ENCODE measurements around the gene SRP68.

The SRP68 gene

DNA sequence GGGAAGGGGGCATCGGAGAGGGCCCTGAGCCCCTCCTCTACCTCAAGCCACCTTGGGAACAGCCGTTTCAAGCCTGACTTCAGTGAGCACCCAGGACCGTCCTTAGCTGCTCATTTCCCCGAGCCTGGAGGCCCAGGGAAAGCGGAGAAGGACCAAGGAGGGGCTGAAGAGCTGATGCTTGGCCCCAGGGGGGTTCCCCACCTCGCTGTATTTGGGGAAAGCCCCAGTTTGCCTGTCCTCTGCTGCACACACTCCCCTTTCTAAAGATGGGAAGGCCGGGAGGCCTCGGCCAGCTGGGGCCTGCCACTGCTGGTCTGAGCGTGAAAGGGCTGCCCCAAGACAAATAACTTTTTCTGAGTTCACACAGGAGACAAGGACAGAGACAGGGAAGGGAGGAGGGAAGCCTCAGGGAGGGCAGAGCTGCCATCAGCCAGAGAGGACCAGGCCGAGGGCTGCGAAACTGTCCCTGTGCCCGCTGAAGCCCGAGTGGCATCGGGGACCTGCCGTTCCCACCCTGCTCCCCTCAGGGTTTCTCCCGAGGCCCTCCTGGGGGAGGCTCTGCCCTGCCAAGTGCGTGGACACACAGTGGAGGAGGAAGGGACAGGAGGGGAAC lies 18.3 kb upstream of the SRP68 start:
- FAIRE-seq = no peak
- DNase-seq (ENCODE audit: insufficient read length, low spot score) = no peak

GRCh38 chr17:76089680-76090516 lies 17.6 kb upstream of the SRP68 start:
- FAIRE-seq = no peak
- no peak for DNase-seq (ENCODE audit: insufficient read length, low spot score)

DNA sequence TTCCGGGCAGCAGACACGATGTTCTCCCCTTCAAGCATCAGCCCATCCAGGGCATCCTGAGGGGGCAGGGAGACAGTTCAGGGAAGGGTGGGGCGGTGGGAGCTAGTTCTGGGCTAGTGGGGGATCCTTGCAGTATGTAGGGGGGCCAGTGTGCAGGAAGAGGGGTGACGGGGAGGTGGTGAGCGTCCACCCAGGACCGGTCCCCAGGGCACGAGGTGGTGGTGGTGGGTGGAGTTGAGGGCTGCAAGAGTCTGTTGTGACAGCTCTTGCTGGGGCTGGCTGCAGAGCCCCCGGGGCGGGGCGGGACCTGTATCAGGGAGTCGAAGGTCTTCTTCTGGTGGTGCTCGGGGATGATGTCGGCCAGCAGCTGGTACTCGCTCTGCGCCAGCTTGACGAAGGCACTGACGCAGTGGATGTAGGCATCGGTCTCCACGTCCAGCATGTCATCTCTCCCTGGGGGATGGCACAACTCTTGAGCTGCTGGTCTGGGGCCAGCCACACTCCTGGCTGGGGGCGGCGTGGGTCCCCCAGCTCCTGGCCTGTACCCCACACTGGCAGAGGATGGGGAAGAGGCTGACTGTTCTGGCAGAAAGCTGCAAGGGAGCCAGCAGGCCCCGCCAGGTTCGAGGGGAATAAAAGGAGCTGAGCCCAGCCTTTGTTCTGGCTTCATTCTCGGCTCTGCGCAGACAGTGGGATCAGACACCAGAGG lies 16.7 kb upstream of the SRP68 start:
- FAIRE-seq = no peak

GRCh38 chr17:76088041-76088867 lies 15.9 kb upstream of the SRP68 start:
- DNase-seq (ENCODE audit: insufficient read length, low spot score) = no peak
- no peak for FAIRE-seq

More for the DNA sequence above, 16.7 kb upstream of the SRP68 start:
- DNase-seq (ENCODE audit: insufficient read length, low spot score) = no peak

DNA sequence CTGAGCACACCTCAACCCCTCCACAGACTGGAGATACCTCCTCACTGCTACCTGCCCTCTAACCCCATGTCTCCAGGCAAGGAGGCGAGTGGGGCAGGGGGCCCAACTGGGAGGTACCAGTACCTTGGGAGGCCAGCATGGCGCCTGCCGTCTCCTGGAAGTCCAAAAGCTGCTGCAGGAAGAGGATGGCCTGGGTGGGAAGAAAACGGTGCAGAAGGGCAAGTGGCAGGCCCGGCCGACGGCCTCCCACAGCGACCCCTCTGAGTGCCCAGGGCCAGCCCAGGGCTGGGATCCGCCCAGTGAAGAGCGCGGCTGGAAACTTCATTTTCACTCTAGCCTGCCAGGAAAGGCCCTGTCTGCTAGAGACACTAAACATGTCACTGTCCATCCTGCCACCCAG lies 15.2 kb upstream of the SRP68 start:
- no peak for FAIRE-seq
- no peak for DNase-seq (ENCODE audit: insufficient read length, low spot score)

DNA sequence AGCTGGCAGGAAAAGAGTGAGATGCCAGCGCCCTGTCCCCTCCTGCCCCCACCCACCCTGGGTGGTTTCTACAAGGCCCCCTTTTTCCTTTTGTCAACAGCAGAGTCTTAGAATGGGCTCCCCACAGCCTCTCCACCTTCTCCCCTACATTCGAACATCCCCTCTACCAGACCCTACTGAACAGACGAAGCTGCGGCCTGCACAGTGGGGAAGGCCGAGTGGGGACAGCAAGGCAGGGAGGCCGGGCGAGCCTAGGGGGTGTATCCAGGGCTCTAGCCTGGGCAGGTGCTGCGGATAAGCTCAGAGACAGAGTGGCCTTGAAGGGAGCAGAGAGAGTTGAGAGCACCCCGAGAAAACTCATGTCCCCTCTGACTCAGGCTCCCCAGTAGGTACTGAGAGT lies 14.1 kb upstream of the SRP68 start:
- no peak for FAIRE-seq
- no peak for DNase-seq (ENCODE audit: insufficient read length, low spot score)

DNA sequence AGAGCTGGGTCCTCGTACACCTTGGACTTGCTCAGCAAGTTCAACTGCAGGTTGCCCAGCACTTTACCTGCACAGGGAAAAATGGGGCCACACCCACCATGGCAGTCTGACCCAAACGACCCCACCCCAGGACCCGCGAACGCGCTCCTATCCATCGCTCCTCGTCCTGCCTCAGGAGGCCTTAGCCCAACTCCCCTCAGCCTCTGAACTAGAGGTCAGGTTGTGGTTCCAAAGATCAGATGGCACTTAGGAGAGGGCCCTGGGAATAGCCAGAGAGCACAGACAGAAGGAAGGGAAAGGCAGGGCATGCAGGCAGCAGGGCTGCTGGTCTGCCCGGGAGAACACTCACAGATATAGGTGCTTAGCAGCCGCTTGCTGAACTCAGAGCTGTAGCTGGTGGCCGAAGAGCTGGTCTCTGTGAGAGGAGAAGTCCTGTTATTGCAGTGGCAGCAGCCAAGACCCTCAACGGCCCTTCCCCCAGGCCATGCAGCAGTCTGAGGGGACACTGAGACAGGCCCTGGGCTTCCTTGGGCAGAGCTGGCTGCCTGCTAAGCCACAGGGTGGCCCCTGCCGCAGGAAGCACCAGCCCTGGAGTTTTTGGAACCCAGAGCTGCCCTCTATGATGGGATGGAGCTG lies 13.5 kb upstream of the SRP68 start:
- FAIRE-seq = no peak
- no peak for DNase-seq (ENCODE audit: insufficient read length, low spot score)

DNA sequence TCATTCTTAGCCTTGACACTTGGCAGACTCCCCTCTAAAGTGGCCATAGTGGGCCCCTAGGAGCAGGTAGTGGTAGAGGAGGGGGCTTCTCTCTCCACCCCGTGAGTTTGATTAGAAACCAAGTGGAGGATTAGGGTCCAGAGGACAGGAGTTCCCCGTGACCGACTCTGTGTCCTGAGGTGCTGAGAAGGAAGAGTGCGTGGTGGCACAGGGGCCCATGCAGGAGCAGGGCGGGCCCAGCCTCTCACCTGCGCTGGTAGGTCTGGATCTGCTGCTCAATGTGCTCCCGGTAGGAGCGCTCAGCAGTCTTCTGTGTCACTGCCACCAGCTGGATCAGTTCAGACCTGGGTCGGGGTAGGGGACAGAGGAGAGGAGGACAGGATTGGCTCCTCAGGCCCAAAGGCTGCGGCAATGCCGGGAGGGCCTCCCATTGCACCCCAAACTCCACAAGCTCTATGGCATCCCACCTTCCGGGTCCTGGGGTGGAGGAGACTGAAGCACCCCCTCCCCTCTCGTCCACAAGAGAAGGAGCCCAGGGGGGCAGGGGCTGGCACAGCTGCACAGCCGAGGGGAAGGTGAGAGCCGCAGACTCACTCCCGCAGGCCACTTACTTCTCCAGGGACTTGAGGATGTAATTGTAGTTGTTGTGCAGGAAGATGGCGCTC lies 12.9 kb upstream of the SRP68 start:
- FAIRE-seq = no peak
- DNase-seq (ENCODE audit: insufficient read length, low spot score) = no peak

- FAIRE-seq = no peak
- no peak for DNase-seq (ENCODE audit: insufficient read length, low spot score)
Measured at GRCh38 chr17:76083536-76084182, 11.3 kb upstream of the SRP68 start.

GRCh38 chr17:76082326-76083251 lies 10.3 kb upstream of the SRP68 start:
- DNase-seq (ENCODE audit: insufficient read length, low spot score) (no peak), FAIRE-seq (no peak)

DNA sequence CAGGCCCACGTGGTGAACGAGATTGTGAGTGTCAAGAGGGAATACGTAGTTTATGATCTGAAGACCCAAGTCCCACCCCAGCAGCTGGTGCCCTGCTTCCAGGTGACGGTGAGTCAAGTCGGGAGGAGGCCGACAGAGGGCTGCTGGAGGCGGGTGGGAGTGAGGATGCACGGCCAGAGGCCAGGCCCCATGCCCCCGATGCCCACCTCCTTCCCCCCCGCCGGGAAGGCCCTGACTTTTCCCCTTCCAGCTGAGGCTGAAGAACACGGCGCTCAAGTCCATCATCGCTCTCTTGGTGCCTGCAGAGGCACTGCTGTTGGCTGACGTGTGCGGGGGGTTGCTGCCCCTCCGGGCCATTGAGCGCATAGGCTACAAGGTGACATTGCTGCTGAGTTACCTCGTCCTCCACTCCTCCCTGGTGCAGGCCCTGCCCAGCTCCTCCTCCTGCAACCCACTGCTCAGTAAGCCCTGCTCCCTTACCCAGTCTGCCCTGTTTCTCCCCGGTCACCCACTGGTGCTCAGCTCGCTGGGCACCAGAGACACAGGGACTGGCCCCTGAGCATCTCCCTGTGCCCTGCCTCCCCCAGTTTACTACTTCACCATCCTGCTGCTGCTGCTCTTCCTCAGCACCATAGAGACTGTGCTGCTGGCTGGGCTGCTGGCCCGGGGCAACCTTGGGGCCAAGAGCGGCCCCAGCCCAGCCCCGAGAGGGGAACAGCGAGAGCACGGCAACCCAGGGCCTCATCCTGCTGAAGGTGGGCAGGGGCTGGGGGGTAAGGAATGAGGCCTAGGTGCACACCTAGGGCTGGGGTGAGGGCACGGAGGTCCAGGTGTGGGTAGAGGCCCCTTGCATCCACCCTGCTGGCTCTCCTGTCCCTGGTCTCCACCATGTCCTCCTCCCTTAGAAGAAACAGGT lies 9.2 kb upstream of the SRP68 start:
- FAIRE-seq (no peak), DNase-seq (ENCODE audit: insufficient read length, low spot score) (no peak)

DNA sequence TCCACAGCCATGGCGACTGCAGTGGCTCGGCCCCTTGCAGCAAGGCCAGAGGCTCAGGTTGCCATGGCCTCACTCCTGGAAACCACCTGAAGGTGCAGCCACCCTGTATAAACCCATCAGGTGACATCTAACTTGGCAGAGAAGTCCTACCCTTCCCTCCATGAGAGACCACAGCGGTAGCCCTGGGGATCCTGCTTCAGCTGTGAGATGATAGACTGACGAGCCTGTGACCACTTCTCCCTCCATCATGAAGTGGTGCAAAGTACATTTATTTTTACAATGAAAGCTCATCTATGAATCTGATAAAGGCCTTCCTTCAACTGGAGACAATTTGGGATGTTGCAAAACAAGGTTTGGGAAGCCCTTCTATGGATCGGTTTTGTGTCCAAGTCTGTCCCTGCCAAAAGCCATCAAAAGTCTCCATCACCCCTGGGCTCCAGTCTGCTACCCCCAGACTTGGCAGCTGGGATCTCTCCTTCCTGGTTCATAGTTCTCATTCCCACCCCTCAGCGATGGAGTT lies 8.5 kb upstream of the SRP68 start:
- no peak for FAIRE-seq

DNA sequence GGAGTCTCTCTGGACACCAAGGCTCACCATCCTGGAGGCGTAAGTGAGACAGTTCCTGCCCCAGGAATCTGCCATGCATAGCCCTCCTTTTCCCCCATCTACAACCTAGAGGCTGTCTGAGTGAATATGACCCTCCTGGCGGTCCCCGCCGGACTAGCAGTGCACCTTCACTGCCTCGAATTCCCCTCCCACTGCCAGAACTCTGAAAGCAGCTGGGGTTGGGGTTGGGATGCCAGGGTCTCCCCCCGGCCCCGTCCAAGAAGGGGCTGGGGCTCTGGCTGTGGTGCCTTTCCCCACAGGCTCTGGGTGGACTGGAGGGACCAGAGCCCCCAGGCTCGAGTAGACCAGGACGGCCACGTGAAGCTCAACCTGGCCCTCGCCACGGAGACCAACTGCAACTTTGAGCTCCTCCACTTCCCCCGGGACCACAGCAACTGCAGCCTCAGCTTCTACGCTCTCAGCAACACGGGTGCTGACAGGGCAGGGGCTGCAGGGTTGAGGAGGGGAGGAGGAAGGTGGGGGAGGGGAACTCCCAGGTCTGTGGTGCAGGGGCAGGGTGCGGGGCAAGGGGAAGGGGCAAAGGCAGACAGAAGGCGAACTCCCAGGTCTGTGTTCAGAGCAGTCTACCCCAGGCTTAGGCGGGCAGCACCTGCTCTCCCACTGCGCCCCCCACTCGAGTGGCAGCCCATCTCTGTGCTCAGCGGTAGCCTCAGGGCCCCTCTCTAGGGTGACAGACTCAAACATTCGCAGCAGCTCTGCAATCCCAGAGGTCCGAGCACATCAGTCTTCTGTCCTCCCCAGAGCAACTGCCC lies 7.8 kb upstream of the SRP68 start:
- no peak for FAIRE-seq
- DNase-seq (ENCODE audit: insufficient read length, low spot score) = no peak

More for the DNA sequence above, 8.5 kb upstream of the SRP68 start:
- no peak for DNase-seq (ENCODE audit: insufficient read length, low spot score)

DNA sequence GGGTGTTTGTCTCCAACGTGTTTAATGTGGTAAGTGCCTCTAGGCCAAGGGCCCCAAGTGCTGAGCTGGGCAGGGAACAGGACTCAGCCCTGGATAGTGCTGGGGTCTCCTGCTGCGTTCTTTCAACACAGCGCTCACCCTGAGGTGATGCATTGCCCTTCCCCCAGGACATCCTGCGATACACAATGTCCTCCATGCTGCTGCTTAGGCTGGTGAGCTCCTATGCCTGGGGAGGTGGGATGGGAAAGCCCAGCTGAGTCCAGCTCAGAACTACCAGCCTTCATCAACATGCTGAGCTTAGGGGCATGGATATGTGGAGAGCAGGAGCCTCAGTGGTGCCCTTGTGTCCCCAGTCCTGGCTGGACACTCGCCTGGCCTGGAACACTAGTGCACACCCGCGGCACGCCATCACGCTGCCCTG lies 7.2 kb upstream of the SRP68 start:
- FAIRE-seq (peak; percentile 55), DNase-seq (ENCODE audit: insufficient read length, low spot score) (no peak)

GRCh38 chr17:76078860-76079534 lies 6.7 kb upstream of the SRP68 start, which contains the start of gene ZACN:
ZACN (plus strand) TSS chr17:76079182; CDS start chr17:76079265, 83 bp downstream.
- FAIRE-seq = no peak
- no peak for DNase-seq (ENCODE audit: insufficient read length, low spot score)
